Measurements from ENCODE around the gene ZC3H12D. TPM values are rescaled to one million over a fixed set of nuclear protein-coding genes. Genes with fewer than 3 reads are reported as not detected.

The ZC3H12D gene
- total RNA-seq, 1 experiment from 2014 or later, result 0.57 TPM

- H3K4me1 Mint-ChIP-seq (ENCODE audit: low read depth, unreplicated experiment), result no peaks in the 10 kb centered on the region
- H3K4me3 Mint-ChIP-seq (ENCODE audit: unreplicated experiment), result no peak overlapping the region
- ChIA-PET POLR2A (no interaction called here), CTCF (no interaction called here)
- no peak overlapping the region for H3K27ac Mint-ChIP-seq (ENCODE audit: unreplicated experiment)
- no peaks in the 10 kb centered on the region for H3K4me1 ChIP-seq
- H3K9me3 ChIP-seq, result no peaks in the 10 kb centered on the region
- no peaks in the 10 kb centered on the region for H3K9me3 Mint-ChIP-seq (ENCODE audit: unreplicated experiment)
- H3K27me3 Mint-ChIP-seq (ENCODE audit: insufficient read depth, unreplicated experiment), result no peaks in the 10 kb centered on the region
- no peak for DNase-seq
- no TSS peak for BruUV-seq (replicated peaks)
- no peak for TF ChIP-seq CTCF (IDR thresholded peaks at IDR 0.05; ENCODE audit: insufficient read depth in 1 of 2, low read depth in 1 of 2, low read length in 1 of 2, severe bottlenecking in 1 of 2, unreplicated experiment in 1 of 2)
- H3K4me3 ChIP-seq (ENCODE audit: low read depth, low read length), result no peak overlapping the region
- peaks cover 15% of the 10 kb centered on the region for H3K36me3 Mint-ChIP-seq (ENCODE audit: insufficient read depth, unreplicated experiment)
- no peaks in the 10 kb centered on the region for H3K27me3 ChIP-seq (replicated peaks; ENCODE audit: control insufficient read depth, insufficient read depth, low read length)
- H3K36me3 ChIP-seq (ENCODE audit: control insufficient read depth, insufficient read depth, low read length), result no peaks in the 10 kb centered on the region
- intact Hi-C loops (cut with micrococcal nuclease; ENCODE audit: unreplicated experiment), result no loop called here
Observed at GRCh38 chr6:149501201-149501600, 16.4 kb upstream of the ZC3H12D start.

- Histone ChIP-seq H3K27me3 (replicated peaks; ENCODE audit: control insufficient read depth, insufficient read depth, low read length) (no peaks in the 10 kb centered on the region), H3K4me1 (no peaks in the 10 kb centered on the region), H3K4me3 (ENCODE audit: low read depth, low read length) (no peak overlapping the region), H3K36me3 (ENCODE audit: control insufficient read depth, insufficient read depth, low read length) (no peaks in the 10 kb centered on the region), H3K9me3 (no peaks in the 10 kb centered on the region)
- TF ChIP-seq CTCF (IDR thresholded peaks at IDR 0.05; ENCODE audit: insufficient read depth in 1 of 2, low read depth in 1 of 2, low read length in 1 of 2, severe bottlenecking in 1 of 2, unreplicated experiment in 1 of 2), result no peak
- Mint-ChIP-seq H3K27me3 (ENCODE audit: insufficient read depth, unreplicated experiment) (no peaks in the 10 kb centered on the region), H3K9me3 (ENCODE audit: unreplicated experiment) (no peaks in the 10 kb centered on the region), H3K27ac (ENCODE audit: unreplicated experiment) (no peak overlapping the region), H3K36me3 (ENCODE audit: insufficient read depth, unreplicated experiment) (peaks cover 15% of the 10 kb centered on the region), H3K4me1 (ENCODE audit: low read depth, unreplicated experiment) (no peaks in the 10 kb centered on the region), H3K4me3 (ENCODE audit: unreplicated experiment) (no peak overlapping the region)
- ChIA-PET CTCF (no interaction called here), POLR2A (interaction anchor here (0.7 kb wide), 1 partner anchor 76 kb away, joined by 8 read pairs; no protein-coding TSS in a partner anchor)
- DNase-seq, result no peak
- BruUV-seq (replicated peaks), result no TSS peak
- intact Hi-C loops (cut with micrococcal nuclease; ENCODE audit: unreplicated experiment), result no loop called here
Observed at GRCh38 chr6:149500096-149500495, 15.3 kb upstream of the ZC3H12D start.

GRCh38 chr6:149499066-149499465 is 14.3 kb upstream of the ZC3H12D start:
- H3K4me1 Mint-ChIP-seq (ENCODE audit: low read depth, unreplicated experiment), result no peaks in the 10 kb centered on the region
- Histone ChIP-seq H3K4me1 (no peaks in the 10 kb centered on the region), H3K9me3 (no peaks in the 10 kb centered on the region), H3K36me3 (ENCODE audit: control insufficient read depth, insufficient read depth, low read length) (no peaks in the 10 kb centered on the region), H3K4me3 (ENCODE audit: low read depth, low read length) (no peak overlapping the region), H3K27me3 (replicated peaks; ENCODE audit: control insufficient read depth, insufficient read depth, low read length) (no peaks in the 10 kb centered on the region)
- no TSS peak for BruUV-seq (replicated peaks)
- CTCF ChIA-PET, result interaction anchor here (0.7 kb wide), 1 partner anchor 47 kb away, joined by 3 read pairs; the partner anchor contains the start of gene PPIL4
- intact Hi-C loops (cut with micrococcal nuclease; ENCODE audit: unreplicated experiment), result no loop called here
- POLR2A ChIA-PET, result interaction anchor here (0.6 kb wide), 1 partner anchor 36 kb away, joined by 4 read pairs; no protein-coding TSS in a partner anchor
- no peaks in the 10 kb centered on the region for H3K9me3 Mint-ChIP-seq (ENCODE audit: unreplicated experiment)
- TF ChIP-seq CTCF (IDR thresholded peaks at IDR 0.05; ENCODE audit: insufficient read depth in 1 of 2, low read depth in 1 of 2, low read length in 1 of 2, severe bottlenecking in 1 of 2, unreplicated experiment in 1 of 2), result no peak
- H3K27me3 Mint-ChIP-seq (ENCODE audit: insufficient read depth, unreplicated experiment), result no peaks in the 10 kb centered on the region
- no peak for DNase-seq
- no peak overlapping the region for H3K27ac Mint-ChIP-seq (ENCODE audit: unreplicated experiment)
- H3K4me3 Mint-ChIP-seq (ENCODE audit: unreplicated experiment), result no peak overlapping the region
- H3K36me3 Mint-ChIP-seq (ENCODE audit: insufficient read depth, unreplicated experiment), result peaks cover 9% of the 10 kb centered on the region
